GM12874 (cell line): ENCODE results near the gene MBD3.

ENCODE experiments used
- CTCF ChIP-seq: IDR thresholded peaks from 2 replicates; pipeline ENCODE4 v1.5.1; 2011; ENCODE audit warnings: low read depth, mild to moderate bottlenecking, control low read depth, low read length, moderate library complexity; ENCODE audit not compliant: insufficient read depth

MBD3 gene

GRCh38 chr19:1567848-1568227 lies 24.8 kb downstream of the MBD3 start:
- TF ChIP-seq CTCF, result no peak

DNA sequence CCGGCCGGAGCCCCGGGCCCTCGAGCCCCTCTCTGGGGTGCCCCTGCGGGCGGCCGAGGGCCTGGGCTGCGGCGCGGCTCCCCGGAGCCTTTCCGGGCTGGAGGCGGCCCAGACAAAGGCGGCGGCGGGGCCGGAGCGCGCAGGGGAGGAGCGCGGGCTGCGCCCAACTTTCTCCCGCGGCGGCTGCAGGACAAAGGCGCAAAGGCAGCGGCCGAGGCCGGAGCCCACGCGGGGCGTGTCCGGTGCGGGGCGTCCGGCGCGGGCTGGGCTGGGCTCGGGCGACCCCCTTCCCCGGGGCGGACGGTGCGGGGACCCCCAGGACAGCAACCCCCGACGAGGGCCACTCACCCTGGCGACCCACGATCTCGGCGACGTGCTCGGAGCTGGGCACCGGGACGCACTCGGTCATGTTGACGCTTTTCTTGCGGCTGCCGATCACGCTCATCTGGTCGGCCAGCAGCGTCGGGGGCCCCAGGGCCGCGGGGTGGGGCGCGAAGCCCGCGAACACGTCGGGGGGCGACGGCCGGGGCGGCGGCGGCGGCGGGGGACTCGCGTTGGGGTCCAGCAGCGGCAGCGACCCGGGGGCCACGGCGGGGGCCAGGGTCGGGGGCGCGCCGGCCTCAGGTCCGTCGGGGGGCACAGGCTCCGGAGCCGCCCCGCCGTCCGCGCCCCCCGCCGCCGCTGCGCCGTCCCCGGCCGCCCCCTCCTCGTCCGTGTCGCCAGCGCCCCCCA lies 25.4 kb downstream of the MBD3 start:
- TF ChIP-seq CTCF, result no peak

DNA sequence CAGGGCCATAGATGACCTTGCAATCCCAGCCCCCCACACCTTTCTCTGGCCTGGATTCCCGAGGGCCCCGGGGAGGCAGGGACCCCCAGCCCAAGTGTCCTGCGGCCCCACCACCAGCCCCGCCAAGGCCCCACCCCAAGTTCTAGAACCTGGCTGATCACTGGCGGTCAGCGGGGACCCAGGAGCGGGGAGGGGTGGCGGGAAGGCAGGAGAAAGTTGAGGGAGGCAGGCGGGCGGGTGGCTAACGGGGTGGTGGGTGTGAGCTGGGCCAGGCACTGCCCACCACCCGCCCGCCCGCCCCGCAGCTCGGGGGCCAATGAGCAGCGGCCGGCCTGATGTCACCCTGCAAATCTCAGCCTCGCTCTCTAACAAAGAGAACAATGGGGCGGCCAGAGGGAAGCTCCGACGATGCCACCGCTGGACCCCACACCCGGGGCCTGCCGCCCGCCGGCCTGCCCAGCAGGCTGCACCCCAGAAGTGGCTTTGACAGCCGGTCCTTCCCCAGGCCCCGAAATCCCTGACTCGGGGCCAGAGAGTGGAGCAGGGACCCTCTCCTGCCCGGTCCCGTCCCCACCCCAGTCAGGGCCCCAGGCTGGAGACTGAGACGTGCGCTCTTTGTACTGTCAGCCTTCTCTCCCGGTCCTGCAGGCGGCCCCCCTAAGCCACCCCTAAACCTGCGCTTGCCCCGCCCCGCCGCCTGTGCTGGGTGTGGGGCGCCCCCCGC lies 26.1 kb downstream of the MBD3 start:
- TF ChIP-seq CTCF, result no peak

- no peak for TF ChIP-seq CTCF
Measured at GRCh38 chr19:1563251-1563650, 29.4 kb downstream of the MBD3 start.

DNA sequence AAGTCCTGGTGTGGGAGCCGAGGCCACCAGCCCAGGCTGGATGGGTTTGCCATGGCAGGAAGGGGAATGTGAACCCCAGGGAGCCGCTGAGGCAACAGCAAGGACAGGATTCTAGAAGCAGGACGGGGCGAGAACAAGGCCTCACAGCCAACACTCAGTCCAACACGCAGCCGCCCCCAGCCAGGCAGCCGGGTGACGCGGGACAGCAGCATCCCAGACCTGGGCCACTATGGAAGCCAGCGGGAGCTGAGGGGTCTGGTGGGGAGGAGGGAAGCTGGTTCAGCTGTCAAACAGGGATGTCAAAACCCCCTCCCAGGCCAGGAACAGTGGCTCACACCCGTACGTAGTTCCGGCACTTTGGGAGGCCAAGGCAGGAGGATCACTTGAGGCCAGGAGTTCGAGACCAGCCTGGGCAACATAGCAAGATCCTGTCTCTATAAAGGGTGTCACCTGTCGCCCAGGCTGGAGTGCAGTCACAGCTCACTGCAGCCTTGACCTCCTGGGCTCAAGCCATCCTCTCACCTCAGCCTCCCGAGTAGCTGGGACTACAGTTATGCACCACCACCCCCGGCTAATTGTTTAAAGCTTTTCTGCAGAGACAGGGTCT lies 31.3 kb downstream of the MBD3 start:
- no peak for TF ChIP-seq CTCF

DNA sequence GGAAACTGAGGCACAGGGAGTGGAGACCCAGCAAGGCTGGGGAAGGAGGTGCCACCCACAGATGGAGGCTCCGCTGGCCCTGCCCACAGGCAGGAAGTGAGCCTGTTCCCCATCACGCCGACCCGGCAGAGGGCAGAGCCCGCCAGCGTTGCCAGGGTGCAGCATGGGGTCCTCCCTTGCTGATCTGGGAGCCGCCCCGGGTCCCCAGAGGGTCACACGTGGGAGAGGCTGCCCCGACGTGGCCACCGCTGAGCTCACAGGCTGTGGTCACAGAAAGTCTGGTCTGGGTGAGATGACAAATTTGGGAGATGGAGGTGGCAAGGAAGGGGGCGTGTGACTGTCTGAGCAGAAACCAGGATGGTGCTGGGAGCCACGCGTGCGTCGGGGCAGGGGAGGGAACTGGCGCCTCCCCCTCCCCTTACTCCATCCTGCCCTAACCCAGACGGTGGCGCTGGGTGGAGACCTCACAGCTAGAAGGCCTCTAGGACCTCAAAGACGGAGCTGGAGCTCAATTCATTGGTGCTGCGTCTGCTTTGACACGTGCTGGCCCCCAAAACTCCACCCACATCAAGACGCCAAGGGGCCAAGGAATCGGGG lies 32.3 kb downstream of the MBD3 start:
- no peak for TF ChIP-seq CTCF

GRCh38 chr19:1558552-1558951 lies 34.1 kb downstream of the MBD3 start:
- no peak for TF ChIP-seq CTCF
